HL-60 (cell line): ENCODE data around the gene AKAP13.
"Not testable (repeated sequence)": the region's sequence is repeated elsewhere in the genome, so short reads cannot be mapped to it uniquely, and the experiment has no call there.

Experiments
- DNase-seq, 2 experiments: peaks; one replicate each; pipeline ENCODE4 v3.0.0-alpha.2; 2010 to 2020; ENCODE audit warnings: low read depth in 1 of 2, low spot score in 1 of 2
- H3K27ac ChIP-seq: fragments of 250-450 bp; sonication (Bioruptor Pico); replicated peaks from 2 replicates; pipeline ENCODE4 v1.5.1; 2020; ENCODE audit warnings: mild to moderate bottlenecking, moderate library complexity
- H3K27me3 ChIP-seq: fragments of 250-450 bp; sonication (Bioruptor Pico); 2 replicates; pipeline ENCODE4 v1.5.1; 2021; ENCODE audit warnings: mild to moderate bottlenecking, moderate library complexity; ENCODE audit not compliant: insufficient read depth, poor library complexity, severe bottlenecking
- H3K4me3 ChIP-seq: replicated peaks from 2 replicates; pipeline ENCODE4 v1.5.1; 2011; ENCODE audit warnings: mild to moderate bottlenecking, control low read depth, low read length; ENCODE audit not compliant: insufficient read depth
- CTCF ChIP-seq: IDR thresholded peaks from one replicate; pipeline ENCODE4 v1.5.1; 2011; ENCODE audit warnings: low read length, control low read depth, inconsistent platforms; ENCODE audit not compliant: insufficient read depth
- GABPA ChIP-seq: IDR thresholded peaks from 2 replicates; pipeline ENCODE4 v1.6.1; 2012; ENCODE audit warnings: low read depth
- POLR2AphosphoS5 ChIP-seq: IDR thresholded peaks from 2 replicates; pipeline ENCODE4 v1.6.1; 2012; ENCODE audit warnings: low read depth
- REST ChIP-seq: IDR thresholded peaks from 2 replicates; pipeline ENCODE4 v1.6.1; 2012; ENCODE audit warnings: low read depth; ENCODE audit not compliant: insufficient replicate concordance
- SPI1 ChIP-seq: IDR thresholded peaks from 2 replicates; pipeline ENCODE4 v1.6.1; 2012; ENCODE audit warnings: low read depth, mild to moderate bottlenecking, borderline replicate concordance

The AKAP13 gene

GRCh38 chr15:85439996-85440395 is 59.6 kb downstream of the AKAP13 start:
- TF ChIP-seq GABPA (no peak), SPI1 (no peak), CTCF (no peak), REST (no peak), POLR2AphosphoS5 (no peak)
- Histone ChIP-seq H3K4me3 (no peak overlapping the region), H3K27me3 (no peaks in the 10 kb centered on the region), H3K27ac (no peak overlapping the region)
- no peak for DNase-seq

- Histone ChIP-seq H3K27ac (no peak overlapping the region), H3K4me3 (no peak overlapping the region), H3K27me3 (no peaks in the 10 kb centered on the region)
- no peak for DNase-seq
- no peak for TF ChIP-seq POLR2AphosphoS5
- no peak for TF ChIP-seq REST
- TF ChIP-seq SPI1 = no peak
- TF ChIP-seq CTCF = no peak
- TF ChIP-seq GABPA = no peak
Measured at GRCh38 chr15:85440451-85440850, 60.0 kb downstream of the AKAP13 start.

GRCh38 chr15:85441854-85442253 is 61.5 kb downstream of the AKAP13 start:
- H3K27ac ChIP-seq, H3K27me3 ChIP-seq, DNase-seq, H3K4me3 ChIP-seq: not testable (repeated sequence)

DNA sequence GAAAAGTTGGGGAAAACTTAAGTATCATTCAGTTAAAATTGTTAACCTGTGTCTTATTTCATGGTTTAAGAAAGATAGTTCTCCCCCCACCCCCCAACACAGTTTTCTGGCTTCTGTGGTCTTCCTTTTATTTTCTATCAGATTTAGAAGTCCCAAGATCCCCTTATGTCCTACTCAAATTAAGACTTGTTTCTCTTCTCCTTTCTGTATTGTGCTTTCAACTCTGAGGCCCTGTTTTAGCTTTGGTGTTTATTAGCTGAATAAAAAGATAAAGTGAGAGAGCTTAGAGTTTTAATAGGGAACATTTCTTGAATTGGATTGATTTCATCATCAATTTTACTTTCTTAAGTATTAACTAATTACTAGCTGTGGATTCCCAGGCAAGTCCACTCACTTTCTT is 62.6 kb downstream of the AKAP13 start:
- TF ChIP-seq POLR2AphosphoS5 (no peak), REST (no peak), CTCF (no peak), GABPA (no peak), SPI1 (no peak)
- DNase-seq = no peak
- Histone ChIP-seq H3K4me3 (no peak overlapping the region), H3K27ac (no peak overlapping the region), H3K27me3 (no peaks in the 10 kb centered on the region)
